Mesothelial cell of epicardium (in vitro differentiated cells): ENCODE data around the gene COMT. TPM values are rescaled to one million over a fixed set of nuclear protein-coding genes. Genes with fewer than 3 reads are reported as not detected.

Source experiments
- DNase-seq, 2 experiments: peaks; one replicate each; pipeline ENCODE4 v3.0.0; 2021; ENCODE audit warnings: low spot score in 2 of 2; ENCODE audit not compliant: unreplicated experiment in 2 of 2
- H3K27ac Mint-ChIP-seq: 2 replicates; pipeline ENCODE4 v1.8.0; 2021; ENCODE audit warnings: mixed read lengths
- H3K27me3 Mint-ChIP-seq: 2 replicates; pipeline ENCODE4 v1.8.0; 2021; ENCODE audit warnings: low read depth, mixed read lengths
- H3K36me3 Mint-ChIP-seq: 2 replicates; pipeline ENCODE4 v1.8.0; 2021; ENCODE audit warnings: mixed read lengths
- H3K4me1 Mint-ChIP-seq: 2 replicates; pipeline ENCODE4 v1.8.0; 2021; ENCODE audit warnings: mixed read lengths
- H3K4me3 Mint-ChIP-seq: 2 replicates; pipeline ENCODE4 v1.8.0; 2021; ENCODE audit warnings: mild to moderate bottlenecking, moderate library complexity, mixed read lengths
- H3K9me3 Mint-ChIP-seq: 2 replicates; pipeline ENCODE4 v1.8.0; 2021; ENCODE audit warnings: mixed read lengths
- CTCF ChIP-seq: fragments of 200-600 bp; sonication (generic); IDR thresholded peaks from one replicate; pipeline ENCODE4 v1.5.0; 2021; ENCODE audit warnings: antibody characterized with exemption; ENCODE audit not compliant: unreplicated experiment
- total RNA-seq: library from RNA; stranded (reverse); gene quantifications from 3 replicates; pipeline ENCODE4 v1.2.1, GENCODE V29; 2021

The COMT gene
- total RNA-seq, 1 donor from 2014 or later: 93.5 TPM

GRCh38 chr22:19964701-19965386 is 23.3 kb downstream of the COMT start:
- Mint-ChIP-seq H3K4me3 (no peak overlapping the region), H3K36me3 (peaks cover 9% of the 10 kb centered on the region), H3K27me3 (no peaks in the 10 kb centered on the region), H3K4me1 (peaks cover 22% of the 10 kb centered on the region), H3K9me3 (no peaks in the 10 kb centered on the region), H3K27ac (no peak overlapping the region)
- no peak for DNase-seq
- no peak for TF ChIP-seq CTCF

- no peak for DNase-seq
- H3K4me3 Mint-ChIP-seq: no peak overlapping the region
- peaks cover 12% of the 10 kb centered on the region for H3K36me3 Mint-ChIP-seq
- H3K9me3 Mint-ChIP-seq: no peaks in the 10 kb centered on the region
- H3K27me3 Mint-ChIP-seq: no peaks in the 10 kb centered on the region
- TF ChIP-seq CTCF: no peak
- H3K4me1 Mint-ChIP-seq: peaks cover 14% of the 10 kb centered on the region
- H3K27ac Mint-ChIP-seq: no peak overlapping the region
Measured at GRCh38 chr22:19965771-19966709, 24.5 kb downstream of the COMT start.

GRCh38 chr22:19966908-19967750 is 25.6 kb downstream of the COMT start:
- no peak for DNase-seq
- Mint-ChIP-seq H3K36me3 (peaks cover 14% of the 10 kb centered on the region), H3K27ac (no peak overlapping the region), H3K4me3 (no peak overlapping the region), H3K27me3 (no peaks in the 10 kb centered on the region), H3K9me3 (no peaks in the 10 kb centered on the region), H3K4me1 (peaks cover 14% of the 10 kb centered on the region)
- no peak for TF ChIP-seq CTCF

- DNase-seq: no peak
- H3K4me1 Mint-ChIP-seq: peaks cover 9% of the 10 kb centered on the region
- no peak for TF ChIP-seq CTCF
- H3K27ac Mint-ChIP-seq: no peak overlapping the region
- H3K4me3 Mint-ChIP-seq: no peak overlapping the region
- H3K9me3 Mint-ChIP-seq: no peaks in the 10 kb centered on the region
- peaks cover 14% of the 10 kb centered on the region for H3K36me3 Mint-ChIP-seq
- H3K27me3 Mint-ChIP-seq: no peaks in the 10 kb centered on the region
Measured at GRCh38 chr22:19967850-19968449, 26.4 kb downstream of the COMT start.

- H3K36me3 Mint-ChIP-seq: peaks cover 14% of the 10 kb centered on the region
- no peak for TF ChIP-seq CTCF
- H3K27me3 Mint-ChIP-seq: no peaks in the 10 kb centered on the region
- peaks cover 5% of the 10 kb centered on the region for H3K4me1 Mint-ChIP-seq
- H3K27ac Mint-ChIP-seq: no peak overlapping the region
- H3K9me3 Mint-ChIP-seq: no peaks in the 10 kb centered on the region
- no peak overlapping the region for H3K4me3 Mint-ChIP-seq
- no peak for DNase-seq
Measured at GRCh38 chr22:19968450-19968891, 26.9 kb downstream of the COMT start.
